Measurements from ENCODE around the gene IRAK1. TPM values are rescaled to one million over a fixed set of nuclear protein-coding genes. Genes with fewer than 3 reads are reported as not detected.
A peak's percentile ranks its signal among the peaks of the same experiment; 100 is the strongest.

The IRAK1 gene
- total and polyA plus RNA-seq, 9 of the 15 experiments (the other 6 are each of a cell fraction or from before 2014, with no cell fraction given) = 11.6 to 261 (median 91.6) TPM

DNA sequence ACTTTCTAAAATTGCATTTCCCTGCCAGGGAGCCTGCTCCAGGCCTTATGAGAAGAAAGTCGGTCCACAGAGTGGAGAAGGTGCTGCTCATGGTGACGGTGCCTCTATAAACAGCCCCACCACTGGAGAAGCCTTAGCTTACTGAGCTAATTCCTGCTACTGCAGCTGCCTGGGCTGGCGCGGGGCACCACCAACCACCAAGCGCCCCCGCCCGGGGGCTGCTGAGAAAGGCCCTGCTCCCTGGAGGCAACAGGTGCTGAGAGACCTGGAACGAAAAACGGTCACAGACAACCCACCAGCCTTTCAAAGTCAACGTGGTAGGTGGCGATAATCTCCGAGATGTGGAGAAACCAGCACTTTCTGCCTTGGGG, 51.0 kb downstream of the IRAK1 start (continued):
- TF ChIP-seq MIER1 (IDR thresholded peaks at IDR 0.05; ENCODE audit: low read depth) = no peak
- TF ChIP-seq BCLAF1 (IDR thresholded peaks at IDR 0.05; ENCODE audit: borderline replicate concordance in 1 of 2, control insufficient read depth in 1 of 2, low read depth in 2 of 2, low read length in 1 of 2) = no peak
- no peak for TF ChIP-seq ATF2 (CRISPR knock-in tag; IDR thresholded peaks at IDR 0.05)
- TF ChIP-seq CHCHD3 (CRISPR knock-in tag; IDR thresholded peaks at IDR 0.05) = no peak
- TF ChIP-seq NR0B1 (IDR thresholded peaks at IDR 0.05; ENCODE audit: partially characterized antibody) = no peak
- 0 out of 2 replicates have a peak, but pooled peaks have one; percentile 18 for TF ChIP-seq SMARCA4 (IDR thresholded peaks at IDR 0.05)
- peak; percentile 62; the same call in 1 of the 2 replicates for TF ChIP-seq ZBTB7A (IDR thresholded peaks at IDR 0.05; ENCODE audit: borderline replicate concordance, control insufficient read depth, low read depth, low read length)
- TF ChIP-seq, protein P1, sequence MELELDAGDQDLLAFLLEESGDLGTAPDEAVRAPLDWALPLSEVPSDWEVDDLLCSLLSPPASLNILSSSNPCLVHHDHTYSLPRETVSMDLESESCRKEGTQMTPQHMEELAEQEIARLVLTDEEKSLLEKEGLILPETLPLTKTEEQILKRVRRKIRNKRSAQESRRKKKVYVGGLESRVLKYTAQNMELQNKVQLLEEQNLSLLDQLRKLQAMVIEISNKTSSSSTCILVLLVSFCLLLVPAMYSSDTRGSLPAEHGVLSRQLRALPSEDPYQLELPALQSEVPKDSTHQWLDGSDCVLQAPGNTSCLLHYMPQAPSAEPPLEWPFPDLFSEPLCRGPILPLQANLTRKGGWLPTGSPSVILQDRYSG (tag; conservative IDR thresholded peaks at IDR 0.05; ENCODE audit: low read depth) = no peak
- TF ChIP-seq SMAD4 (CRISPR knock-in tag; conservative IDR thresholded peaks at IDR 0.05) = peak; percentile 54
- TF ChIP-seq, protein P2, sequence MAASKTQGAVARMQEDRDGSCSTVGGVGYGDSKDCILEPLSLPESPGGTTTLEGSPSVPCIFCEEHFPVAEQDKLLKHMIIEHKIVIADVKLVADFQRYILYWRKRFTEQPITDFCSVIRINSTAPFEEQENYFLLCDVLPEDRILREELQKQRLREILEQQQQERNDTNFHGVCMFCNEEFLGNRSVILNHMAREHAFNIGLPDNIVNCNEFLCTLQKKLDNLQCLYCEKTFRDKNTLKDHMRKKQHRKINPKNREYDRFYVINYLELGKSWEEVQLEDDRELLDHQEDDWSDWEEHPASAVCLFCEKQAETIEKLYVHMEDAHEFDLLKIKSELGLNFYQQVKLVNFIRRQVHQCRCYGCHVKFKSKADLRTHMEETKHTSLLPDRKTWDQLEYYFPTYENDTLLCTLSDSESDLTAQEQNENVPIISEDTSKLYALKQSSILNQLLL (CRISPR knock-in tag; IDR thresholded peaks at IDR 0.05; ENCODE audit: borderline replicate concordance) = no peak
- TF ChIP-seq XRCC3 (IDR thresholded peaks at IDR 0.05) = no peak
- TF ChIP-seq TAL1 (IDR thresholded peaks at IDR 0.05) = peak; percentile 13; the same call in 1 of the 2 replicates
- TF ChIP-seq ERF (CRISPR knock-in tag; IDR thresholded peaks at IDR 0.05) = no peak
- 0 out of 4 replicates have a peak, but pooled peaks of 1 of the 2 experiments have one; percentile 12 for TF ChIP-seq MNT (conservative IDR thresholded peaks at IDR 0.05)
